K562 (cell line): Measurements from ENCODE around the gene PSMA7. TPM values are rescaled to one million over a fixed set of nuclear protein-coding genes. Genes with fewer than 3 reads are reported as not detected.

Source experiments
- ARID4B ChIP-seq: sonication (generic); formaldehyde crosslinking; IDR thresholded peaks from 2 replicates; pipeline ENCODE4 v1.8.0; 2022; ENCODE audit warnings: mild to moderate bottlenecking, missing genetic modification reagents
- BCOR ChIP-seq: fragments of 450-650 bp; IDR thresholded peaks from 2 replicates; pipeline ENCODE4 v1.6.1; 2016
- CC2D1A ChIP-seq: fragments of 450-650 bp; IDR thresholded peaks from 2 replicates; pipeline ENCODE4 v1.6.1; 2017; ENCODE audit warnings: mild to moderate bottlenecking
- ELF4 ChIP-seq: fragments of 450-650 bp; formaldehyde crosslinking; IDR thresholded peaks from 2 replicates; pipeline ENCODE4 v1.4.0; 2022; ENCODE audit warnings: missing genetic modification characterization
- ERF ChIP-seq: fragments of 450-650 bp; formaldehyde crosslinking; IDR thresholded peaks from 2 replicates; pipeline ENCODE4 v1.4.0; 2020; ENCODE audit warnings: mild to moderate bottlenecking, mixed read lengths
- FOXJ2 ChIP-seq: fragments of 200-800 bp; sonication (Bioruptor generic); IDR thresholded peaks from 2 replicates; pipeline ENCODE4 v1.6.1; 2016; ENCODE audit warnings: missing genetic modification characterization, missing compliant biosample characterization
- FUS ChIP-seq: fragments of 200-400 bp; formaldehyde crosslinking; optimal IDR thresholded peaks from 2 replicates; pipeline ENCODE3; 2017; ENCODE audit warnings: low read depth, low read length
- GATAD2A ChIP-seq: fragments of 450-650 bp; IDR thresholded peaks from 2 replicates; pipeline ENCODE4 v1.6.1; 2017
- HMG20A ChIP-seq: fragments of 450-650 bp; formaldehyde crosslinking; conservative IDR thresholded peaks from 2 replicates; pipeline ENCODE4 v1.4.0; 2020; ENCODE audit warnings: mild to moderate bottlenecking, mixed read lengths
- IRF1 ChIP-seq: sonication (generic); formaldehyde crosslinking; IDR thresholded peaks from 2 replicates; pipeline ENCODE4 v1.8.0; 2022; ENCODE audit warnings: missing genetic modification reagents, mild to moderate bottlenecking, borderline replicate concordance
- KLF16 ChIP-seq: IDR thresholded peaks from 2 replicates; pipeline ENCODE4 v1.6.1; 2016; ENCODE audit warnings: antibody characterized with exemption
- NBN ChIP-seq: fragments of 450-650 bp; IDR thresholded peaks from 2 replicates; pipeline ENCODE4 v1.6.1; 2016; ENCODE audit warnings: low read depth, mild to moderate bottlenecking
- POLR2A ChIP-seq: fragments of 450-650 bp; conservative IDR thresholded peaks from 2 replicates; pipeline ENCODE4 v1.6.1; 2016
- PRMT5 ChIP-seq: sonication (generic); formaldehyde crosslinking; IDR thresholded peaks from 2 replicates; pipeline ENCODE4 v1.5.0; 2020; ENCODE audit warnings: missing genetic modification reagents
- PRPF4 ChIP-seq: fragments of 200-400 bp; formaldehyde crosslinking; IDR thresholded peaks from one replicate; pipeline ENCODE4 v1.6.1; 2017; ENCODE audit warnings: low read length, low read depth, mild to moderate bottlenecking; ENCODE audit not compliant: insufficient read depth, poor library complexity, severe bottlenecking
- PTTG1 ChIP-seq: fragments of 450-650 bp; IDR thresholded peaks from 2 replicates; pipeline ENCODE4 v1.6.1; 2016; ENCODE audit warnings: low read depth, mild to moderate bottlenecking, missing genetic modification characterization, missing compliant biosample characterization
- RNF2 ChIP-seq: sonication (generic); IDR thresholded peaks from 2 replicates; pipeline ENCODE4 v1.6.1; 2016
- SRF ChIP-seq, 2 experiments: fragments of 250-450, 450-650 bp in 1 of 2; sonication (Bioruptor Pico) in 1 of 2; sonication (generic) in 1 of 2; formaldehyde crosslinking; IDR thresholded peaks; 2 replicates each; pipeline versions ENCODE4 v1.5.0 to v1.5.1; 2020 to 2022; ENCODE audit warnings: mild to moderate bottlenecking in 1 of 2, missing genetic modification reagents in 1 of 2
- TSC22D4 ChIP-seq: fragments of 450-650 bp; IDR thresholded peaks from 2 replicates; pipeline ENCODE4 v1.6.1; 2016; ENCODE audit warnings: missing genetic modification characterization, missing biosample characterization, control low read depth
- ZNF217 ChIP-seq: sonication (generic); formaldehyde crosslinking; IDR thresholded peaks from 2 replicates; pipeline ENCODE4 v1.8.0; 2022; ENCODE audit warnings: mild to moderate bottlenecking, missing genetic modification reagents
- ZNF224 ChIP-seq: sonication (generic); formaldehyde crosslinking; IDR thresholded peaks from 2 replicates; pipeline ENCODE4 v1.8.0; 2022; ENCODE audit warnings: mild to moderate bottlenecking, missing genetic modification reagents
- ZNF239 ChIP-seq: fragments of 250-450 bp; sonication (Bioruptor Pico); IDR thresholded peaks from 2 replicates; pipeline ENCODE4 v1.4.0; 2020; ENCODE audit warnings: mild to moderate bottlenecking
- ZNF507 ChIP-seq: conservative IDR thresholded peaks from 2 replicates; pipeline ENCODE4 v1.6.1; 2017; ENCODE audit warnings: missing genetic modification characterization, missing compliant biosample characterization
- polyA plus RNA-seq, 8 experiments: library from polyadenylated mRNA; depleted of rRNA in 4 of 8; stranded (reverse) in 5 of 8; unstranded in 3 of 8; fragments of >200 nt; fragmentation: Nextera tagmentation in 2 of 8; fragmentation: Illumina TruSeq in 1 of 8; extraction: Ambion mirVana in 2 of 8; extraction: Trizol in 1 of 8; gene quantifications; 2 replicates each; pipeline versions ENCODE4 v1.2.1 to v1.2.3, GENCODE V29; 2011 to 2014; ENCODE audit warnings: inconsistent platforms in 1 of 8, missing spikeins in 1 of 8
- total RNA-seq, 7 experiments: library from RNA; depleted of rRNA in 6 of 7; stranded (reverse); fragments of >200 nt in 6 of 7; fragmentation: Illumina TruSeq in 2 of 7; extraction: Trizol in 2 of 7; gene quantifications; 2 replicates each; pipeline versions ENCODE4 v1.2.1 to v1.2.3, GENCODE V29; 2011 to 2021; ENCODE audit warnings: low replicate concordance in 1 of 7
- TF ChIP-seq, protein P1 (sequence below): fragments of 250-450 bp; sonication (Bioruptor Pico); IDR thresholded peaks from 2 replicates; pipeline ENCODE4 v1.4.0; 2020; ENCODE audit warnings: mild to moderate bottlenecking

PSMA7 gene
- total and polyA plus RNA-seq, 9 of the 15 experiments (the other 6 are each of a cell fraction or from before 2014, with no cell fraction given): 257 to 510 (median 393) TPM

DNA sequence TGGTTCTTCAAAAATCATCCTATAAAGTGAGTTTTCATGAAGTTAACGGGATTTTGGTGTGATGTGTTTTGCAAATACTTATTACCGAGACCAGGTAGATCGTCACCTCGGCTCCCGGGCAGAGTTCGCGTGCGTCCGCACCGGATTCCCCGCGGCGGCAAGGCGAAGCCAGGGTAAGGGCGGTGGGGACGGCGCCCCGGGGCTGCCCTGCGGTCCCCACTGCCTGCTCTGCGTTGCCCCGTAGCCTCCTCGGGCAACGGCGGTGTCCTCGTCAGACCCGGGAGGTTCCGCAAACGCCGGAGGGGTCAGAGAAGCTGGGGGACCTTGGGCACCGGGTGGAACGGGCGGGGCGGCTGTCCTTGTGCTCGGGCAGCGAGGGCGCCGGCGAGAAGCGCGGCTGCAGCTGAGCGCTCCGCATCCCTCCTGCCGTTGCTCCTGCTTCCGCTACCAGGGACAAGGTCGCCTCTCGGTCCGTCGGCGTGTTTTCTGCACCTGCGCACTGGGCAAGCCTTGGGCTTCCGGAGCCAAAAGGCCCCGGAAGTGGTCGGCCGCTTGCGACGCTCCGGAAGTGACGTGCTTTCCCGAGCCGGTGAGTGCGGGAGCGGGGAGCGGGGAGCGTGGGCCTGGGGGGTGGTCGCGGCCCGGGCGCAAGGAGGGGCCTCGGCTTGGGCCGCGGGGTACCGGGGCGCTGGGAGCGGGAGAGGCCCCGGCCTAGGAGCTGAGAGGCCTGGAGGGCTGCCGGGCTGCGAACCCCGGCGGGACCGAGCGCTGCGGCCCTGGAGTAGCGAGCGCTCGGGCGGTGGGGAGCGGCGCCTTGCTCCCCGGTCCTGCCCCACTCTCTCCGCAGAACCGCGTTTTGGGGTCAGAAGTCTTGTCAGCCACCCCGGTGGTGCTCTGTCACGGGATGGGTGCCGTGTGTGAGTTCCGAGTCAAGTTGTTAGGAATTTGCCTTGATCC, 39.6 kb upstream of the PSMA7 start, which contains the start of gene MTG2 (continued):
- TF ChIP-seq IRF1 (no peak), PTTG1 (tag) (no peak), PRMT5 (CRISPR knock-in tag) (no peak), ARID4B (CRISPR knock-in tag) (peak; percentile 90), HMG20A (no peak), KLF16 (no peak), CC2D1A (peak; percentile 89; the same call in 1 of the 2 replicates), NBN (peak; percentile 69; the same call in 1 of the 2 replicates), ZNF217 (CRISPR knock-in tag) (no peak), FOXJ2 (tag) (no peak), POLR2A (peak; percentile 98), ZNF239 (CRISPR knock-in tag) (no peak), GATAD2A (no peak), ERF (0 out of 2 replicates have a peak, but pooled peaks have one; percentile 45), BCOR (peak; percentile 68), RNF2 (peak; percentile 39; the same call in 1 of the 2 replicates), ZNF507 (tag) (no peak), FUS (peak; percentile 41), TSC22D4 (tag) (no peak), ZNF224 (CRISPR knock-in tag) (no peak), PRPF4 (peak; percentile 92), ELF4 (CRISPR knock-in tag) (0 out of 2 replicates have a peak, but pooled peaks have one; percentile 59), SRF (CRISPR knock-in tag; IDR thresholded peaks at IDR 0.05) (no peak)
- TF ChIP-seq, protein P1, sequence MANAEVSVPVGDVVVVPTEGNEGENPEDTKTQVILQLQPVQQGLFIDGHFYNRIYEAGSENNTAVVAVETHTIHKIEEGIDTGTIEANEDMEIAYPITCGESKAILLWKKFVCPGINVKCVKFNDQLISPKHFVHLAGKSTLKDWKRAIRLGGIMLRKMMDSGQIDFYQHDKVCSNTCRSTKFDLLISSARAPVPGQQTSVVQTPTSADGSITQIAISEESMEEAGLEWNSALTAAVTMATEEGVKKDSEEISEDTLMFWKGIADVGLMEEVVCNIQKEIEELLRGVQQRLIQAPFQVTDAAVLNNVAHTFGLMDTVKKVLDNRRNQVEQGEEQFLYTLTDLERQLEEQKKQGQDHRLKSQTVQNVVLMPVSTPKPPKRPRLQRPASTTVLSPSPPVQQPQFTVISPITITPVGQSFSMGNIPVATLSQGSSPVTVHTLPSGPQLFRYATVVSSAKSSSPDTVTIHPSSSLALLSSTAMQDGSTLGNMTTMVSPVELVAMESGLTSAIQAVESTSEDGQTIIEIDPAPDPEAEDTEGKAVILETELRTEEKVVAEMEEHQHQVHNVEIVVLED (CRISPR knock-in tag): no peak
